NT2/D1 (cell line): ENCODE data around the gene CACNA1D.

ENCODE experiments used
- SUZ12 ChIP-seq: IDR thresholded peaks from 2 replicates; pipeline ENCODE4 v1.6.1; 2011; ENCODE audit not compliant: insufficient read length, insufficient read depth; ENCODE audit errors: extremely low read depth
- YY1 ChIP-seq: IDR thresholded peaks from 2 replicates; pipeline ENCODE4 v1.6.1; 2011; ENCODE audit not compliant: insufficient read length, insufficient read depth
- ZNF274 ChIP-seq: IDR thresholded peaks from 2 replicates; pipeline ENCODE4 v1.6.1; 2011; ENCODE audit warnings: mild to moderate bottlenecking, low read depth, low read length

DNA sequence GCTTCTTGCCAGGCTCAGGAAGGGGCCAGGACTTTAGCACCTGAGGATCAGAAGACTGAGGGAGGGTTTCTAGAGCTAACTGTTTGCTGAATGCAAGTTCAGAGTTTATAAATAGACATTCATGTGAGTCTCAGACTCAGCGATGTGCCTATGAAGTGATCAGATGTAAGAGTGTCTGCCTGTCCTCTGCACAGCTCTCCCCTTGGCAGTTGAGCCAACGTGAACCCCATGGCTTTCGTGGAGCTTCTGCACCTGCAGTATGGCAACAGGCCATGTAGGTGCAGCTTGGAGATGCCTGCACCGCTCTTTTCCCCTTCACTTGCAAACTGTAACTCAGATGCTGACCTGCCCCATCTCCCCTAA, 209.9 kb downstream of the CACNA1D start:
- TF ChIP-seq YY1 (no peak), SUZ12 (no peak), ZNF274 (no peak)
